Measurements from ENCODE around the gene AOPEP.

Gene AOPEP

DNA sequence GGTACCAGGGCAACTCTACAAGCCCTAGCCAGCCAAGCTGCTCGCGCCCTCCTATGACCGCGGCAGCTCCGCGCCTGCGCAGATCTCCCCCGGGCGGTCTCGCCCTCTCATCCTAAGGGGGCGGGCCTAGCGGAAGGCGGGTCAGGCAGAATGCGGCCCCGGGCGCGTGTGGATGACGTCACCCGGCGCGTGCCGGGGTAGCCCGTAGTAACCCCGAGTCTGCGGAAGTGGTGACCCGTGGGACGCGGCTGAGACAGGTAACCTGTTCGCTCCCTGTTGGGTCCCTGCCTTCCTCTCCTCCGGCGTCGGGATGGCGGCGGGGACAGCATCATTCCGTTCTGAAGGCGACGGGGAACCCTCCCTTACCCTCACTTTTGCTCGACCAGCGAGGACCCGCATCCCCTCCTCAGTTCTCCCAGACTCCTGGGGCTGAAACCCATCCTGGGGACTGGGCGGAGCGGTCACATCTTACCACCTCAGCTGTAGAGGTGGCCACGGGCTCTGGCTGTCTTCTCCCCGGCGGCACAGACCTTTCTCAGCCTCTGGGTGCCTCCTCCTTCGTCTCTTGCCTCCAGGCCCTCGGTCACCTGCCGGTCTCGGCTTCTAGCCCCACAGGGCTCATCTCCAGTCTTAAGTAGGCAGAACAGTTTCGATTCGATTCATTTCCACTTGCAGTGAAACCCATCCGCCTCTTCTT is at the start of gene AOPEP:
TSS of gene AOPEP (plus strand) at position 205 of the 697 bp plus-strand sequence. CDS start 33,085 bp downstream, outside the sequence.
- Histone ChIP-seq H3K9me3 (ENCODE audit: control insufficient read depth in 1 of 2, low read length in 2 of 2) (no peaks in the 10 kb centered on the region), H3K4me1 (ENCODE audit: control insufficient read depth in 1 of 2, insufficient read depth in 2 of 2, low read length in 2 of 2) (peaks cover 9 to 10% of the 10 kb centered on the region in 2 donors), H3K4me3 (ENCODE audit: low read depth in 1 of 2, low read length in 2 of 2) (peak within 1 kb of the TSS; percentile 90 to 95), H3K27ac (ENCODE audit: low read depth, low read length) (peak within 1 kb of the TSS; percentile 76), H3K27me3 (ENCODE audit: control insufficient read depth in 1 of 2, insufficient read depth in 2 of 2, low read length in 2 of 2) (no peaks in the 10 kb centered on the region), H3K9ac (ENCODE audit: low read depth in 1 of 2, low read length in 2 of 2) (peak within 1 kb of the TSS; percentile 83 to 86), H3K36me3 (ENCODE audit: control insufficient read depth in 1 of 2, insufficient read depth in 2 of 2, low read length in 2 of 2) (no peaks in the 10 kb centered on the region)

- Histone ChIP-seq H3K27me3 (ENCODE audit: control insufficient read depth in 1 of 2, insufficient read depth in 2 of 2, low read length in 2 of 2) (no peaks in the 10 kb centered on the region), H3K36me3 (ENCODE audit: control insufficient read depth in 1 of 2, insufficient read depth in 2 of 2, low read length in 2 of 2) (no peaks in the 10 kb centered on the region), H3K4me3 (ENCODE audit: low read depth in 1 of 2, low read length in 2 of 2) (no peak overlapping the region), H3K27ac (ENCODE audit: low read depth, low read length) (no peak overlapping the region), H3K4me1 (ENCODE audit: control insufficient read depth in 1 of 2, insufficient read depth in 2 of 2, low read length in 2 of 2) (no peaks in the 10 kb centered on the region), H3K9ac (ENCODE audit: low read depth in 1 of 2, low read length in 2 of 2) (no peak overlapping the region), H3K9me3 (ENCODE audit: control insufficient read depth in 1 of 2, low read length in 2 of 2) (no peaks in the 10 kb centered on the region)
Measured at GRCh38 chr9:94677929-94678328, 48.6 kb upstream of the AOPEP start.

DNA sequence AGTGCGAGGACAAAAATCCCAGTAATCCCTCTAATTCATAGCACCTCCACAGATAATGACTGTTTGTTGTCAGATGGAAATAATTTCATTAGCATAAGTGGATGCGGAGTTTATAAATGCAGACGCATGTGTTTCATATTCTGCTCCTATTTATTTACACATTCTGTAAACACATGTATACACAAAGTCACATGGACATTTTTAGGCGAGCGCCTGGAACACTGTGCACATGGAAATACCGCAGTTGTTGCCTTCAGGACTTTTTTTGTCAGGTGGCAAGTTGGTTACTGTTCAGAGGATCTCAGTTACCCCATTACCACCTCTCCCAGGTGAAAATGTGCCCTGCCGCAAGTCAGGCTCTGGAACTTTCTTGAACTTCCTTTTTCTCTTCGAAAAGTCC is 46.9 kb upstream of the AOPEP start:
- H3K36me3 ChIP-seq (ENCODE audit: control insufficient read depth in 1 of 2, insufficient read depth in 2 of 2, low read length in 2 of 2) = no peaks in the 10 kb centered on the region
- no peak overlapping the region for H3K27ac ChIP-seq (ENCODE audit: low read depth, low read length)
- H3K4me1 ChIP-seq (ENCODE audit: control insufficient read depth in 1 of 2, insufficient read depth in 2 of 2, low read length in 2 of 2) = no peaks in the 10 kb centered on the region
- no peaks in the 10 kb centered on the region for H3K27me3 ChIP-seq (ENCODE audit: control insufficient read depth in 1 of 2, insufficient read depth in 2 of 2, low read length in 2 of 2)
- H3K9ac ChIP-seq (ENCODE audit: low read depth in 1 of 2, low read length in 2 of 2) = no peak overlapping the region
- H3K4me3 ChIP-seq (ENCODE audit: low read depth in 1 of 2, low read length in 2 of 2) = no peak overlapping the region
- no peaks in the 10 kb centered on the region for H3K9me3 ChIP-seq (ENCODE audit: control insufficient read depth in 1 of 2, low read length in 2 of 2)

GRCh38 chr9:94680020-94680419 is 46.5 kb upstream of the AOPEP start:
- no peaks in the 10 kb centered on the region for H3K36me3 ChIP-seq (ENCODE audit: control insufficient read depth in 1 of 2, insufficient read depth in 2 of 2, low read length in 2 of 2)
- no peak overlapping the region for H3K4me3 ChIP-seq (ENCODE audit: low read depth in 1 of 2, low read length in 2 of 2)
- no peak overlapping the region for H3K9ac ChIP-seq (ENCODE audit: low read depth in 1 of 2, low read length in 2 of 2)
- no peaks in the 10 kb centered on the region for H3K27me3 ChIP-seq (ENCODE audit: control insufficient read depth in 1 of 2, insufficient read depth in 2 of 2, low read length in 2 of 2)
- H3K27ac ChIP-seq (ENCODE audit: low read depth, low read length) = no peak overlapping the region
- no peaks in the 10 kb centered on the region for H3K4me1 ChIP-seq (ENCODE audit: control insufficient read depth in 1 of 2, insufficient read depth in 2 of 2, low read length in 2 of 2)
- no peaks in the 10 kb centered on the region for H3K9me3 ChIP-seq (ENCODE audit: control insufficient read depth in 1 of 2, low read length in 2 of 2)

- H3K36me3 ChIP-seq (ENCODE audit: control insufficient read depth in 1 of 2, insufficient read depth in 2 of 2, low read length in 2 of 2) = no peaks in the 10 kb centered on the region
- no peaks in the 10 kb centered on the region for H3K9me3 ChIP-seq (ENCODE audit: control insufficient read depth in 1 of 2, low read length in 2 of 2)
- no peak overlapping the region for H3K27ac ChIP-seq (ENCODE audit: low read depth, low read length)
Measured at GRCh38 chr9:94680621-94681020, 45.9 kb upstream of the AOPEP start.

GRCh38 chr9:94681508-94681907 is 45.0 kb upstream of the AOPEP start:
- Histone ChIP-seq H3K9me3 (ENCODE audit: control insufficient read depth in 1 of 2, low read length in 2 of 2) (no peaks in the 10 kb centered on the region), H3K4me1 (ENCODE audit: control insufficient read depth in 1 of 2, insufficient read depth in 2 of 2, low read length in 2 of 2) (peaks cover 0 to 6% of the 10 kb centered on the region in 2 donors), H3K9ac (ENCODE audit: low read depth in 1 of 2, low read length in 2 of 2) (peak overlapping the region in 1 of 2 donors; percentile 28), H3K4me3 (ENCODE audit: low read depth in 1 of 2, low read length in 2 of 2) (no peak overlapping the region), H3K27ac (ENCODE audit: low read depth, low read length) (no peak overlapping the region), H3K27me3 (ENCODE audit: control insufficient read depth in 1 of 2, insufficient read depth in 2 of 2, low read length in 2 of 2) (no peaks in the 10 kb centered on the region), H3K36me3 (ENCODE audit: control insufficient read depth in 1 of 2, insufficient read depth in 2 of 2, low read length in 2 of 2) (no peaks in the 10 kb centered on the region)

More at GRCh38 chr9:94680621-94681020, 45.9 kb upstream of the AOPEP start:
- no peaks in the 10 kb centered on the region for H3K4me1 ChIP-seq (ENCODE audit: control insufficient read depth in 1 of 2, insufficient read depth in 2 of 2, low read length in 2 of 2)
- no peak overlapping the region for H3K9ac ChIP-seq (ENCODE audit: low read depth in 1 of 2, low read length in 2 of 2)
- H3K4me3 ChIP-seq (ENCODE audit: low read depth in 1 of 2, low read length in 2 of 2) = no peak overlapping the region
- no peaks in the 10 kb centered on the region for H3K27me3 ChIP-seq (ENCODE audit: control insufficient read depth in 1 of 2, insufficient read depth in 2 of 2, low read length in 2 of 2)

- Histone ChIP-seq H3K9ac (ENCODE audit: low read depth in 1 of 2, low read length in 2 of 2) (no peak overlapping the region), H3K4me3 (ENCODE audit: low read depth in 1 of 2, low read length in 2 of 2) (no peak overlapping the region), H3K27ac (ENCODE audit: low read depth, low read length) (no peak overlapping the region), H3K36me3 (ENCODE audit: control insufficient read depth in 1 of 2, insufficient read depth in 2 of 2, low read length in 2 of 2) (no peaks in the 10 kb centered on the region), H3K4me1 (ENCODE audit: control insufficient read depth in 1 of 2, insufficient read depth in 2 of 2, low read length in 2 of 2) (peaks cover 0 to 6% of the 10 kb centered on the region in 2 donors), H3K27me3 (ENCODE audit: control insufficient read depth in 1 of 2, insufficient read depth in 2 of 2, low read length in 2 of 2) (no peaks in the 10 kb centered on the region), H3K9me3 (ENCODE audit: control insufficient read depth in 1 of 2, low read length in 2 of 2) (no peaks in the 10 kb centered on the region)
Measured at GRCh38 chr9:94685359-94685758, 41.1 kb upstream of the AOPEP start.

DNA sequence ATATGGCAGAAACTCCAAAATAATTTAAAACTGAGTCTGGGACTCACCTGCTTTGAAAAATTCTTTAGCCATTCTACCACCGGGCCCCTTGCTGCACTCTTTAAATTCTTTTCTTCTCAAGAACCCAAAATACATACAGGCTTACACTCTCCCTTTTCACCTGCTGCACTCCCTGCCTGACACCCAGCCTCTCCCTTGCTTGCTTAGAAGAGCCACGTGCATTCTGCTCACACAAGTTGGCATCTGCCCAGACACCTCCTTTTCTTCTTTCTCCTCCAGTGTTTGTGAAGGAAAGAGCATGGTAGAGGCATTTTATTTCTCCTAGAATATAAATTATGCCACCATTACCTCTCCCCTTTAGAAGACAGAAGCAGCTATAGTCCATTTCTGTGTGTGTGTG is 39.0 kb upstream of the AOPEP start:
- Histone ChIP-seq H3K9ac (ENCODE audit: low read depth in 1 of 2, low read length in 2 of 2) (no peak overlapping the region), H3K4me3 (ENCODE audit: low read depth in 1 of 2, low read length in 2 of 2) (no peak overlapping the region)

GRCh38 chr9:94690344-94690743 is 36.2 kb upstream of the AOPEP start:
- peaks cover 6 to 16% of the 10 kb centered on the region in 2 donors for H3K4me1 ChIP-seq (ENCODE audit: control insufficient read depth in 1 of 2, insufficient read depth in 2 of 2, low read length in 2 of 2)
- no peak overlapping the region for H3K4me3 ChIP-seq (ENCODE audit: low read depth in 1 of 2, low read length in 2 of 2)
- no peak overlapping the region for H3K27ac ChIP-seq (ENCODE audit: low read depth, low read length)
- no peaks in the 10 kb centered on the region for H3K9me3 ChIP-seq (ENCODE audit: control insufficient read depth in 1 of 2, low read length in 2 of 2)
- H3K36me3 ChIP-seq (ENCODE audit: control insufficient read depth in 1 of 2, insufficient read depth in 2 of 2, low read length in 2 of 2) = no peaks in the 10 kb centered on the region
- no peaks in the 10 kb centered on the region for H3K27me3 ChIP-seq (ENCODE audit: control insufficient read depth in 1 of 2, insufficient read depth in 2 of 2, low read length in 2 of 2)
- H3K9ac ChIP-seq (ENCODE audit: low read depth in 1 of 2, low read length in 2 of 2) = no peak overlapping the region

More for the DNA sequence above, 39.0 kb upstream of the AOPEP start:
- no peaks in the 10 kb centered on the region for H3K27me3 ChIP-seq (ENCODE audit: control insufficient read depth in 1 of 2, insufficient read depth in 2 of 2, low read length in 2 of 2)
- no peak overlapping the region for H3K27ac ChIP-seq (ENCODE audit: low read depth, low read length)
- H3K9me3 ChIP-seq (ENCODE audit: control insufficient read depth in 1 of 2, low read length in 2 of 2) = no peaks in the 10 kb centered on the region
- H3K36me3 ChIP-seq (ENCODE audit: control insufficient read depth in 1 of 2, insufficient read depth in 2 of 2, low read length in 2 of 2) = no peaks in the 10 kb centered on the region
- peaks cover 0 to 6% of the 10 kb centered on the region in 2 donors for H3K4me1 ChIP-seq (ENCODE audit: control insufficient read depth in 1 of 2, insufficient read depth in 2 of 2, low read length in 2 of 2)

DNA sequence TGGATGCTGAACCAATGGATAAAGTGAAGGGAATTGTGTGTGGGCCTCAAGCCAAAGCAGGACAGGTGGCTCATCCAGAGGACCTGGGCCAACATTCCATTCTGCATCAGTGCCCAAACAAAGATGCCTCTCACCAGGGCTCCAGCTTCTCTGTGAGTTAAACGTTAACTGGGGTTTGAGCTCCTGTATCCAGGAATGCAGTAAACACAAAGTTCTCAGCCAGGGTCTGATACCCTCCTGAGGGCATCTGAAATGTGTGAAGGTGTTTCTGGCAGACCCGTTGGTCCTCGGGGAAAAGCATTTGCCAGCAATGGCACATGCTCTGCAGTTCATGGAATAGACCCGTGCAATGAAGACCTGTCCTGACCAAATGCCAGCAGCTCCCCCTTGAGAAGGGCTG is 33.9 kb upstream of the AOPEP start:
- H3K27ac ChIP-seq (ENCODE audit: low read depth, low read length) = no peak overlapping the region
- no peaks in the 10 kb centered on the region for H3K36me3 ChIP-seq (ENCODE audit: control insufficient read depth in 1 of 2, insufficient read depth in 2 of 2, low read length in 2 of 2)
- H3K4me3 ChIP-seq (ENCODE audit: low read depth in 1 of 2, low read length in 2 of 2) = no peak overlapping the region
- no peak overlapping the region for H3K9ac ChIP-seq (ENCODE audit: low read depth in 1 of 2, low read length in 2 of 2)
- H3K9me3 ChIP-seq (ENCODE audit: control insufficient read depth in 1 of 2, low read length in 2 of 2) = no peaks in the 10 kb centered on the region
- peaks cover 6 to 11% of the 10 kb centered on the region in 2 donors for H3K4me1 ChIP-seq (ENCODE audit: control insufficient read depth in 1 of 2, insufficient read depth in 2 of 2, low read length in 2 of 2)
- no peaks in the 10 kb centered on the region for H3K27me3 ChIP-seq (ENCODE audit: control insufficient read depth in 1 of 2, insufficient read depth in 2 of 2, low read length in 2 of 2)
